Measurements from ENCODE around the gene MS4A15. TPM values are rescaled to one million over a fixed set of nuclear protein-coding genes. Genes with fewer than 3 reads are reported as not detected.

Gene MS4A15
- total and polyA plus RNA-seq, 10 of the 15 experiments (the other 5 are each of a cell fraction or from before 2014, with no cell fraction given), result 0.05 to 0.84 (median 0.45) TPM

GRCh38 chr11:60748821-60749220 is 7.8 kb upstream of the MS4A15 start:
- Histone ChIP-seq H3K79me2 (ENCODE audit: control insufficient read depth, insufficient read depth, low read length) (no peaks in the 10 kb centered on the region), H3K4me1 (ENCODE audit: control insufficient read depth, insufficient read depth, low read length) (no peaks in the 10 kb centered on the region), H3K4me2 (ENCODE audit: control insufficient read depth, insufficient read depth) (no peak overlapping the region), H4K20me1 (ENCODE audit: control insufficient read depth, insufficient read depth) (no peaks in the 10 kb centered on the region), H3K9ac (ENCODE audit: control insufficient read depth, insufficient read depth, low read length) (no peak overlapping the region), H3K9me3 (replicated peaks; ENCODE audit: control insufficient read depth, insufficient read depth, low read length) (no peaks in the 10 kb centered on the region; the same call in 2 of the 3 replicates), H2AFZ (ENCODE audit: control insufficient read depth, low read depth, low read length) (no peak overlapping the region), H3K36me3 (ENCODE audit: control insufficient read depth in 2 of 2, insufficient read depth in 2 of 2, low read length in 1 of 2) (no peaks in the 10 kb centered on the region), H3K4me3 (no peak overlapping the region), H3K27ac (ENCODE audit: control insufficient read depth, insufficient read depth) (no peak overlapping the region), H3K27me3 (replicated peaks in 1 of 2; ENCODE audit: control insufficient read depth in 2 of 2, insufficient read depth in 2 of 2, low read length in 1 of 2) (no peaks in the 10 kb centered on the region; a peak in 1 of 4 replicates)
- TF ChIP-seq POU2F2 (IDR thresholded peaks at IDR 0.05; ENCODE audit: borderline replicate concordance, low read depth, low read length) (no peak), CHD2 (IDR thresholded peaks at IDR 0.05; ENCODE audit: borderline replicate concordance, low read depth, low read length) (no peak), FOS (IDR thresholded peaks at IDR 0.05; ENCODE audit: borderline replicate concordance, extremely low read depth, insufficient read length) (no peak)
- in situ Hi-C loops (cut with MboI) (no loop called here), intact Hi-C loops (cut with micrococcal nuclease; ENCODE audit: unreplicated experiment) (no loop called here)
- CTCF ChIA-PET, result interaction anchor here (1.5 kb wide), 1 partner anchor 48 kb away, joined by 4 read pairs; no protein-coding TSS in a partner anchor
- BruUV-seq (replicated peaks), result no TSS peak
- ATAC-seq (no peak), DNase-seq (ENCODE audit: low read depth, low spot score) (no peak), FAIRE-seq (no peak)
- RAD21 ChIA-PET (ENCODE audit: unreplicated experiment), result no interaction called here
- WGBS (ENCODE audit: insufficient coverage, insufficient replicate concordance, low lambda C conversion rate, missing lambda C conversion rate), result 15% methylated on average over 8 of the region's 8 CpGs
- SMC1A ChIA-PET (ENCODE audit: uncharacterized antibody, unreplicated experiment), result interaction anchor here (0.7 to 2.0 kb wide), 3 partner anchors 12 to 484 kb away, joined by 3 to 7 read pairs (median 4); no protein-coding TSS in a partner anchor
- POLR2A ChIA-PET, result no interaction called here

GRCh38 chr11:60750911-60751310 is 5.8 kb upstream of the MS4A15 start:
- POLR2A ChIA-PET, result no interaction called here
- DNase-seq (ENCODE audit: low read depth, low spot score), result no peak
- CTCF ChIA-PET, result interaction anchor here (1.3 kb wide), 1 partner anchor 24 kb away, joined by 3 read pairs; no protein-coding TSS in a partner anchor
- RAD21 ChIA-PET (ENCODE audit: unreplicated experiment), result no interaction called here
- no peak for TF ChIP-seq CEBPB (IDR thresholded peaks at IDR 0.05; ENCODE audit: borderline replicate concordance in 1 of 2, low read depth in 2 of 2, low read length in 2 of 2)
- H3K79me2 ChIP-seq (ENCODE audit: control insufficient read depth, insufficient read depth, low read length), result no peaks in the 10 kb centered on the region
- no peaks in the 10 kb centered on the region for H3K36me3 ChIP-seq (ENCODE audit: control insufficient read depth in 2 of 2, insufficient read depth in 2 of 2, low read length in 1 of 2)
- no peak overlapping the region for H3K4me2 ChIP-seq (ENCODE audit: control insufficient read depth, insufficient read depth)
- H3K4me1 ChIP-seq (ENCODE audit: control insufficient read depth, insufficient read depth, low read length), result no peaks in the 10 kb centered on the region
- SMC1A ChIA-PET (ENCODE audit: uncharacterized antibody, unreplicated experiment), result no interaction called here
- no peaks in the 10 kb centered on the region; a peak in 1 of 4 replicates for H3K27me3 ChIP-seq (replicated peaks in 1 of 2; ENCODE audit: control insufficient read depth in 2 of 2, insufficient read depth in 2 of 2, low read length in 1 of 2)
- in situ Hi-C loops (cut with MboI) (loop anchor here (25.0 kb wide), 1 partner anchor 1564 kb away; no protein-coding TSS in a partner anchor), intact Hi-C loops (cut with micrococcal nuclease; ENCODE audit: unreplicated experiment) (no loop called here)
- 32% methylated on average over 3 of the region's 3 CpGs for WGBS (ENCODE audit: insufficient coverage, insufficient replicate concordance, low lambda C conversion rate, missing lambda C conversion rate)
- H3K9ac ChIP-seq (ENCODE audit: control insufficient read depth, insufficient read depth, low read length), result no peak overlapping the region
- no TSS peak for BruUV-seq (replicated peaks)
- H3K4me3 ChIP-seq, result no peak overlapping the region
- no peaks in the 10 kb centered on the region for H4K20me1 ChIP-seq (ENCODE audit: control insufficient read depth, insufficient read depth)
- no peak overlapping the region for H2AFZ ChIP-seq (ENCODE audit: control insufficient read depth, low read depth, low read length)
- H3K27ac ChIP-seq (ENCODE audit: control insufficient read depth, insufficient read depth), result no peak overlapping the region
- H3K9me3 ChIP-seq (replicated peaks; ENCODE audit: control insufficient read depth, insufficient read depth, low read length), result no peaks in the 10 kb centered on the region
- no peak for FAIRE-seq
- no peak for ATAC-seq

Data from GM12878 (cell line).